H1 (cell line): Measurements from ENCODE around the gene C19orf12. TPM values are rescaled to one million over a fixed set of nuclear protein-coding genes. Genes with fewer than 3 reads are reported as not detected.

ENCODE experiments used
- RAD21 ChIP-seq, 2 experiments: IDR thresholded peaks in 1 of 2; conservative IDR thresholded peaks in 1 of 2; 2 replicates each; pipeline ENCODE4 v1.6.1; 2011; ENCODE audit warnings: low read depth in 2 of 2, low read length in 2 of 2, improper control_type of control experiment in 1 of 2, inconsistent platforms in 1 of 2, mild to moderate bottlenecking in 1 of 2, moderate library complexity in 1 of 2
- polyA plus RNA-seq, 7 experiments: library from polyadenylated mRNA; depleted of rRNA in 3 of 7; stranded (reverse) in 5 of 7; unstranded in 2 of 7; fragments of >200 nt in 5 of 7; fragments of 200-250 nt in 2 of 7; gene quantifications; 1 replicate in 5 of 7; 2 replicates in 1 of 7; 4 replicates in 1 of 7; pipeline versions ENCODE4 v1.2.1 to v1.2.3, GENCODE V29; 2011 to 2013; ENCODE audit warnings: missing spikeins in 2 of 7, mixed read lengths in 2 of 7
- total RNA-seq: library from RNA; stranded (reverse); fragmentation: NEBNext Ultra II Directional; extraction: Animal tissue kit (Norgen Biotek cat#: 25700); gene quantifications from 2 replicates; pipeline ENCODE4 v1.2.1, GENCODE V29; 2021

The C19orf12 gene
- total and polyA plus RNA-seq, 2 of the 8 experiments (the other 6 are each of a cell fraction or from before 2014, with no cell fraction given): 10.7 to 11.9 TPM

DNA sequence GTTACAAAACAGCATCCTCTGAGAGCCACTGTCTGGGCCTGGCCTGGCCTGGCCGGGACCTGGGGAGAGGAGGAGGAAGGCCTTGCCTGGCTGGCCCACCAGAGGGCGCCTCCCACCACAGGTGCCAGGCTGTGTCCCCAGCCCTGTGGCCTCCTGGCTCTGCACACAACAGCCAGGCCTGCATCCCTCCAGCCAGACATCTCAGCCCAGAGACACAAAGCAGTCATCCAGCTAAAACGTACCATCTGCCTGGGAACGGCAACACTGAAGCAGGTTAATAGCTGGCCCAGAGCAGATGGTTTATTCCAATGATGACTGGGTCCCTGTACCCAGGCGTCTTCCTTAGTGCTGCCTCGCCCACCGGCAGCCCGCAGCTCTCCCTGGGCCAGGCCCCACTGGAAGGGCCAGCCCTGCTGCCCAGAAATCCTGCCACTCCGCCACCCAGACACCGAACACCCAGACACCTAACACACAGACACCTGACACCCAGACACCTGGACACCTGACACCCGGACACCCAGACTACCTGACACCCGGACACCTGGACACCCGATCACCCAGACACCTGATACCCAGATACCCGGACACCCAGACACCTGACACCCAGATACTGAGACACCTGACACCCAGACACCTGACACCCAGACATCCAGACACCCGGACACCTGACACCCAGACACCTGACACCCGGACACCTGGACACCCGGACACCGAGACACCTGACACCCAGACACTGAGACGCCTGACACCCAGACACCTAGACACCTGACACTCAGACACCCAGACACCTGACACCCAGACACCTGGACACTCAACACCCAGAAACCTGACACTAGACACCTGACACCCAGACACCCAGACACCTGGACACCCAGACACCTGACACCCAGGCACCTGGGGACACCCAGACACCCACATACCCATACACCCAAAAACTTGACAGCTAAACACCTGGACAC lies 20.1 kb downstream of the C19orf12 start (continued):
- peak; percentile 86 to 94 for TF ChIP-seq RAD21 (IDR thresholded peaks at IDR 0.05 in 1 of 2, conservative IDR thresholded peaks at IDR 0.05 in 1 of 2; ENCODE audit: low read depth in 2 of 2, low read length in 2 of 2)
